GM23248 (cell line): ENCODE data around the gene TBC1D22A. TPM values are rescaled to one million over a fixed set of nuclear protein-coding genes. Genes with fewer than 3 reads are reported as not detected.

Experiments used
- DNase-seq: peaks from one replicate; pipeline ENCODE4 v3.0.0-alpha.2; 2015
- H2AFZ ChIP-seq: fragments of 200-600 bp; sonication (generic); 2 replicates; pipeline ENCODE4 v1.6.1; 2016; ENCODE audit warnings: antibody characterized with exemption
- H3F3A ChIP-seq: fragments of 200-600 bp; sonication (generic); 2 replicates; pipeline ENCODE4 v1.6.1; 2016; ENCODE audit warnings: mild to moderate bottlenecking, antibody characterized with exemption, mixed run types; ENCODE audit not compliant: insufficient read depth
- H3K27ac ChIP-seq: fragments of 200-600 bp; sonication (generic); 2 replicates; pipeline ENCODE4 v1.5.1; 2016; ENCODE audit warnings: mild to moderate bottlenecking
- H3K27me3 ChIP-seq: fragments of 200-600 bp; sonication (generic); replicated peaks from 2 replicates; pipeline ENCODE4 v1.6.1; 2016; ENCODE audit warnings: mild to moderate bottlenecking; ENCODE audit not compliant: insufficient read depth
- H3K36me3 ChIP-seq: fragments of 200-600 bp; sonication (generic); 2 replicates; pipeline ENCODE4 v1.6.1; 2016; ENCODE audit warnings: low read depth, mild to moderate bottlenecking
- H3K4me1 ChIP-seq: fragments of 200-600 bp; sonication (generic); 2 replicates; pipeline ENCODE4 v1.6.1; 2016; ENCODE audit warnings: mild to moderate bottlenecking; ENCODE audit not compliant: insufficient read depth
- H3K4me2 ChIP-seq: fragments of 200-600 bp; sonication (generic); one replicate; pipeline ENCODE4 v1.6.1; 2016; ENCODE audit warnings: mild to moderate bottlenecking; ENCODE audit not compliant: unreplicated experiment
- H3K4me3 ChIP-seq: fragments of 200-600 bp; sonication (generic); 2 replicates; pipeline ENCODE4 v1.5.1; 2016; ENCODE audit warnings: mild to moderate bottlenecking
- H3K79me2 ChIP-seq: fragments of 200-600 bp; sonication (generic); 2 replicates; pipeline ENCODE4 v1.6.1; 2016; ENCODE audit warnings: mild to moderate bottlenecking; ENCODE audit not compliant: insufficient read depth
- H3K9ac ChIP-seq: fragments of 200-600 bp; sonication (generic); 2 replicates; pipeline ENCODE4 v1.6.1; 2016; ENCODE audit warnings: mild to moderate bottlenecking
- H3K9me2 ChIP-seq: fragments of 200-600 bp; sonication (generic); 2 replicates; pipeline ENCODE4 v1.6.1; 2016; ENCODE audit warnings: mixed run types, mild to moderate bottlenecking, moderate library complexity; ENCODE audit not compliant: insufficient read depth
- H3K9me3 ChIP-seq: fragments of 200-600 bp; sonication (generic); one replicate; pipeline ENCODE4 v1.6.1; 2017; ENCODE audit warnings: low read depth
- H4K20me1 ChIP-seq: fragments of 200-600 bp; sonication (generic); 2 replicates; pipeline ENCODE4 v1.6.0; 2016; ENCODE audit not compliant: insufficient read depth
- EZH2 ChIP-seq: fragments of 200-600 bp; sonication (generic); IDR thresholded peaks from 2 replicates; pipeline ENCODE4 v1.6.1; 2018; ENCODE audit warnings: antibody characterized with exemption, mild to moderate bottlenecking; ENCODE audit not compliant: insufficient read depth, poor library complexity, severe bottlenecking
- EZH2phosphoT487 ChIP-seq: fragments of 200-600 bp; sonication (generic); IDR thresholded peaks from 2 replicates; pipeline ENCODE4 v1.6.1; 2018; ENCODE audit warnings: antibody characterized with exemption, moderate library complexity, mild to moderate bottlenecking, low read depth; ENCODE audit not compliant: insufficient read depth
- WGBS, 2 experiments: methylation state at CpG; one replicate each; pipeline ENCODE4 v1.1.6; 2015 to 2017; ENCODE audit warnings: low lambda C conversion rate in 2 of 2, low coverage in 1 of 2; ENCODE audit errors: missing lambda C conversion rate in 2 of 2; 5-methylcytosine and 5-hydroxymethylcytosine counted together
- in situ Hi-C: fragments of 300-500 bp; cut with MboI; formaldehyde crosslinking; loops from 2 replicates; pipeline ENCODE4 v1.15.0; 2020
- polyA plus RNA-seq: library from polyadenylated mRNA; unstranded; fragments of >200 nt; fragmentation: Nextera tagmentation; extraction: Ambion mirVana; gene quantifications from 2 replicates; pipeline ENCODE4 v1.2.1, GENCODE V29; 2016
- total RNA-seq: library from RNA; depleted of rRNA; stranded (reverse); fragments of >200 nt; shearing (Covaris generic); gene quantifications from 2 replicates; pipeline ENCODE4 v1.2.3, GENCODE V29; 2014

The TBC1D22A gene
- total and polyA plus RNA-seq, 2 experiments from 2014 or later: 12.3 to 16.9 TPM

DNA sequence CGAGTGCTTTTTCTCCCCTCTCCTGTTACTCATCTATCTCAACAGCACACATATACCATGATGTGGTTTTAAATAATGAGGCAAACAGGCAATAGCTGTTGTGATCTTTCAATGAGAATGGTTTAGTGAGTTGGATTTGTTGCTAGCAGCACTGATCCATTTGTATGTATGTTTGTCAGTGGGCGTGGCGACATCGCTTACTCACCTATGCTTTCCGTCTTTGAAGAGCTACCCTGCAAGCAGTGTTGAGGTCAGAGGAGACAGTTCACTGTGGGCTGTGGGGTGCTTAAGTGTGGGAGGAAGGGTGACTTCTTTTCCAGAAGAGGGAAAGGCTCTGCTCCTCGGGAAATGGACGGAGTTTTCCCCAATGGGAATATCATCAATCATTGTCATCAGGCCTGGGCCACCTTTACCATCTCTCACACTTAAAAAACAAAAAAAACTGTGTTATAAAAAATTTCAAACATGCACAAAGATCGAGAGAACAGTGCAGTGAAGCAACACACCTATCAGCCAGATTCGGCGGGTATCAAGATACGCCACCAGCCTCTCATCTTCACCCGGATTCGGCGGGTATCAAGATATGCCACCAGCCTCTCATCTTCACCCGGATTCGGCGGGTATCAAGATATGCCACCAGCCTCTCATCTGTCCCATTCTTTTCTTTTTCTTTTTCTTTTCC, 83.8 kb downstream of the TBC1D22A start:
- peak overlapping the region; percentile 65 for H3K4me3 ChIP-seq
- H3K27me3 ChIP-seq: no peaks in the 10 kb centered on the region
- no peak for TF ChIP-seq EZH2
- TF ChIP-seq EZH2phosphoT487: no peak
- H4K20me1 ChIP-seq: peaks cover 12% of the 10 kb centered on the region; the same call in 1 of the 2 replicates
- peak overlapping the region; percentile 93 for H3K4me2 ChIP-seq
- H3K9ac ChIP-seq: peak overlapping the region; percentile 45
- H2AFZ ChIP-seq: no peak overlapping the region
- no peaks in the 10 kb centered on the region for H3K9me2 ChIP-seq
- DNase-seq: peak; percentile 59
- H3K4me1 ChIP-seq: peaks cover 32% of the 10 kb centered on the region
- peaks cover 26% of the 10 kb centered on the region for H3F3A ChIP-seq
- peak overlapping the region; percentile 13 for H3K27ac ChIP-seq
- H3K36me3 ChIP-seq: no peaks in the 10 kb centered on the region
- WGBS, 2 experiments: 86% methylated on average over 17 of the region's 17 CpGs
- peaks cover 36% of the 10 kb centered on the region; the same call in 1 of the 2 replicates for H3K79me2 ChIP-seq
- H3K9me3 ChIP-seq: no peaks in the 10 kb centered on the region
- in situ Hi-C loops: loop anchor here (25.0 kb wide), 2 partner anchors 991 to 1641 kb away; a partner anchor contains a TSS

DNA sequence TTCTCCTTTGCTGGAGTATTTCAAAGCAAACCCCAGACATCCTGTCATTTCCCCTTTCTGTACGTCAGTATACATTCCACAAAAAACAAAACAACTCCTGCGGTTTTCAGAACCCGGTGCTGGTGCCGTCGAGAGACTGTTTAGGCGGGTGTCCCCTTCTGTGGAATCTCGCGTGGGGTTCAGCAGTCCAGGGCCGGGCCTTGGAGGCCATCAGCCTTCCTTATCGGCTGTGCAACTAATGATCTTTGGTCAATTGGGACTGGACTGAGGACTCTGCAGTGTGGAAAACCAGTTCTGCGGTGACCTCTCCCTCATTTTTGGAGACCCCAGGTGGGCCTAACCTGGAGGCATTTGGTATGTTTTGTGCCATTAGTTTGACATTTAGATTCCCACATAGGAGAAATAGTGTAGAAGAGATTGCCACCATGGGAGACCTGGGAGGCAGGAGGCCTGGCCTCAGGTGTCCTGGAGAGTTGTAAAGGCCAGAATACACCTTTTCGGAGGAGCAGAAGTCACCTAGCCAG, 84.4 kb downstream of the TBC1D22A start:
- H3K9me2 ChIP-seq: no peaks in the 10 kb centered on the region
- no peak overlapping the region for H3K9ac ChIP-seq
- H3K4me1 ChIP-seq: peaks cover 32% of the 10 kb centered on the region
- TF ChIP-seq EZH2: no peak
- no peak for TF ChIP-seq EZH2phosphoT487
- in situ Hi-C loops: loop anchor here (25.0 kb wide), 2 partner anchors 990 to 1640 kb away; a partner anchor contains a TSS
- H3K27me3 ChIP-seq: no peaks in the 10 kb centered on the region
- H3K79me2 ChIP-seq: peaks cover 38% of the 10 kb centered on the region; the same call in 1 of the 2 replicates
- H3K36me3 ChIP-seq: no peaks in the 10 kb centered on the region
- H3K4me3 ChIP-seq: no peak overlapping the region
- H2AFZ ChIP-seq: no peak overlapping the region
- H3K27ac ChIP-seq: no peak overlapping the region
- no peak overlapping the region for H3K4me2 ChIP-seq
- WGBS, 2 experiments: 95% methylated on average over 12 of the region's 12 CpGs
- no peak for DNase-seq
- peaks cover 26% of the 10 kb centered on the region for H3F3A ChIP-seq
- H4K20me1 ChIP-seq: peaks cover 12% of the 10 kb centered on the region; the same call in 1 of the 2 replicates
- H3K9me3 ChIP-seq: no peaks in the 10 kb centered on the region

DNA sequence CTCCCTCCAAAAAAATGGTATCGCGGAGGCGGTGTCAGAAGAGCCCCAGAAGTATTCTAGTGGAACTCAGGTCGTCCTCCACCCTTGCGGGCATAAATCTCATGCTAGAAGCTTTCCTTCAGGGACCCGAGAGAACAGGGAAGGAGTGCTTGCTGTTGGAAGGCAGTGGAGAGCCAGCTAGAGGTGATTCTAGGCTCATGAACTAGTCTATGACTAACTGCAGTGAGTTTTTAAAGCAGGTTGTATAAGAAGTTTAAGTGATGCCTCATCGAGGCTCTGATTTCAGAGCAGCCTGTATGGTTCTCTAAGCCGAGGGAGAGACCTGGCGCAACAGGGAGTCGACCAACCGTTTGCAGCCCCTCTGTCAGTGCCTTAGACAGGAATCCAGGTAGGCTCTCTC, 85.7 kb downstream of the TBC1D22A start:
- TF ChIP-seq EZH2phosphoT487 (no peak), EZH2 (no peak)
- H3F3A ChIP-seq: peaks cover 26% of the 10 kb centered on the region
- H3K4me1 ChIP-seq: peaks cover 32% of the 10 kb centered on the region
- H3K79me2 ChIP-seq: peaks cover 38% of the 10 kb centered on the region; the same call in 1 of the 2 replicates
- H3K36me3 ChIP-seq: no peaks in the 10 kb centered on the region
- peak; percentile 38 for DNase-seq
- H4K20me1 ChIP-seq: peaks cover 12% of the 10 kb centered on the region; the same call in 1 of the 2 replicates
- H3K4me2 ChIP-seq: no peak overlapping the region
- in situ Hi-C loops: loop anchor here (25.0 kb wide), 2 partner anchors 989 to 1639 kb away; a partner anchor contains a TSS
- H3K9me3 ChIP-seq: no peaks in the 10 kb centered on the region
- H3K9me2 ChIP-seq: no peaks in the 10 kb centered on the region
- H3K27me3 ChIP-seq: no peaks in the 10 kb centered on the region
- no peak overlapping the region for H2AFZ ChIP-seq
- no peak overlapping the region for H3K4me3 ChIP-seq
- no peak overlapping the region for H3K9ac ChIP-seq
- WGBS, 2 experiments: 89 to 90% methylated on average over 11 of the region's 11 CpGs
- H3K27ac ChIP-seq: no peak overlapping the region

DNA sequence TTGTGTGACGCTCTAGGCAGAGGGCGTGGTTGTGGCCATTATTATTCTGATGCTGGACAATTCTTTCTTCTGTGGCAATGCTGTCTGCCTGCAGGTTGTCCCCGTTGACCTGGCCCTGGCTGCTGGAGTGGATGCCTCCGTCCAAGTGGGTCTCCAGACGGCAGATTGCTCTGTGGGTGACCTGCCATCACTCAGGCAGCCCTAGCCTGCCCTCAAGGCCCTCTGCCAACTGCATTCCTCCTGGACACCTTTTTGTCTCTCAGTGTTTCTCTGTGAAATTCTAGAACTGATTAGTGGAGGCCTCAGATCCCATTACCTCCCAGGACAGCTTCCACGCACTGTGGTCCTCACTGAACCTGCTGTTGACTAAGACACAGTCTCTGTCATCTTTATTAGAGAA, 86.7 kb downstream of the TBC1D22A start:
- peaks cover 38% of the 10 kb centered on the region for H3K79me2 ChIP-seq
- no peaks in the 10 kb centered on the region for H3K36me3 ChIP-seq
- no peak for DNase-seq
- no peak overlapping the region for H3K27ac ChIP-seq
- H3K4me1 ChIP-seq: peaks cover 26% of the 10 kb centered on the region
- peaks cover 12% of the 10 kb centered on the region; the same call in 1 of the 2 replicates for H4K20me1 ChIP-seq
- TF ChIP-seq EZH2phosphoT487 (no peak), EZH2 (no peak)
- H3K4me2 ChIP-seq: no peak overlapping the region
- no peak overlapping the region for H2AFZ ChIP-seq
- 91 to 96% methylated on average over 6 of the region's 6 CpGs for WGBS, 2 experiments
- no peaks in the 10 kb centered on the region for H3K9me3 ChIP-seq
- no peak overlapping the region for H3K4me3 ChIP-seq
- no peaks in the 10 kb centered on the region for H3K27me3 ChIP-seq
- peaks cover 26% of the 10 kb centered on the region for H3F3A ChIP-seq
- in situ Hi-C loops: loop anchor here (25.0 kb wide), 2 partner anchors 988 to 1638 kb away; a partner anchor contains a TSS
- H3K9me2 ChIP-seq: no peaks in the 10 kb centered on the region
- H3K9ac ChIP-seq: no peak overlapping the region
